Spleen (tissue), 11 donors: ENCODE results near the gene ATXN1. TPM values are rescaled to one million over a fixed set of nuclear protein-coding genes. Genes with fewer than 3 reads are reported as not detected.

Experiments used
- DNase-seq: peaks from one replicate; pipeline ENCODE4 v3.0.0-alpha.2; 2020
- H3K27ac ChIP-seq, 8 donors: fragments of 200-600 bp; sonication (generic) in 7 of 8; 1 replicate in 4 of 8; 2 replicates in 4 of 8; pipeline versions ENCODE4 v1.5.0 to v1.8.0; 2016 to 2021; ENCODE audit warnings: inconsistent platforms in 4 of 8, mild to moderate bottlenecking in 4 of 8, moderate library complexity in 1 of 8
- H3K27me3 ChIP-seq, 7 donors: fragments of 200-600 bp; sonication (generic) in 6 of 7; replicated peaks in 1 of 7; 1 replicate in 4 of 7; 2 replicates in 3 of 7; pipeline versions ENCODE4 v1.5.0 to v1.8.0; 2016 to 2021; ENCODE audit warnings: inconsistent platforms in 3 of 7, mild to moderate bottlenecking in 1 of 7
- H3K36me3 ChIP-seq, 6 donors: fragments of 200-600 bp; sonication (generic) in 5 of 6; 1 replicate in 4 of 6; 2 replicates in 2 of 6; pipeline versions ENCODE4 v1.5.0 to v1.8.0; 2016 to 2021; ENCODE audit warnings: inconsistent platforms in 2 of 6
- H3K4me1 ChIP-seq, 6 donors: fragments of 200-600 bp; sonication (generic) in 5 of 6; 1 replicate in 3 of 6; 2 replicates in 3 of 6; pipeline versions ENCODE4 v1.5.0 to v1.8.0; 2016 to 2021; ENCODE audit warnings: inconsistent platforms in 3 of 6
- H3K4me3 ChIP-seq, 8 donors: fragments of 200-600 bp; sonication (generic) in 7 of 8; 1 replicate in 4 of 8; 2 replicates in 4 of 8; pipeline versions ENCODE4 v1.5.0 to v1.8.0; 2016 to 2021; ENCODE audit warnings: inconsistent platforms in 4 of 8, mild to moderate bottlenecking in 4 of 8, moderate library complexity in 2 of 8
- H3K9me3 ChIP-seq, 8 donors: fragments of 200-600 bp; sonication (generic) in 7 of 8; 1 replicate in 4 of 8; 2 replicates in 4 of 8; pipeline versions ENCODE4 v1.5.0 to v1.8.0; 2016 to 2021; ENCODE audit warnings: inconsistent platforms in 4 of 8
- CTCF ChIP-seq, 11 experiments: fragments of 200-600 bp in 7 of 11; fragments of 450-650 bp in 4 of 11; sonication (generic) in 4 of 11; IDR thresholded peaks in 8 of 11; conservative IDR thresholded peaks in 3 of 11; 1 replicate in 7 of 11; 2 replicates in 4 of 11; pipeline versions ENCODE4 v1.4.0 to v1.8.0; 2016 to 2021; ENCODE audit warnings: antibody characterized with exemption in 11 of 11, inconsistent platforms in 4 of 11, mild to moderate bottlenecking in 1 of 11
- POLR2A ChIP-seq, 3 donors: fragments of 450-650 bp; IDR thresholded peaks; one replicate each; pipeline ENCODE4 v1.5.1; 2017; ENCODE audit warnings: antibody characterized with exemption in 3 of 3, mild to moderate bottlenecking in 1 of 3
- POLR2AphosphoS5 ChIP-seq, 3 donors: sonication (generic); formaldehyde crosslinking; IDR thresholded peaks; one replicate each; pipeline ENCODE4 v1.5.1; 2017; ENCODE audit warnings: antibody characterized with exemption in 3 of 3
- WGBS, 5 donors: extraction: QIAGEN DNeasy Blood & Tissue Kit in 3 of 5; methylation state at CpG; one replicate each; pipeline versions ENCODE4 v1.1.5 to v1.1.7; 2013 to 2018; 5-methylcytosine and 5-hydroxymethylcytosine counted together
- intact Hi-C: fragments of 100-400 bp; cut with DNase I; formaldehyde crosslinking; loops from one replicate; pipeline ENCODE4 v1.15.0; 2023; ENCODE audit warnings: low total_unique reads
- polyA plus RNA-seq, 3 donors: library from polyadenylated mRNA; stranded (reverse); fragments of 200-250 nt; gene quantifications; one replicate each; pipeline ENCODE4 v1.2.1, GENCODE V29; 2013
- total RNA-seq, 7 donors: library from RNA; depleted of rRNA in 3 of 7; stranded (reverse); fragments of >200 nt in 3 of 7; fragmentation: NEBNext Ultra II Directional in 4 of 7; extraction: Animal tissue kit (Norgen Biotek cat#: 25700) in 4 of 7; gene quantifications; one replicate each; pipeline versions ENCODE4 v1.1.0 to v1.2.1, GENCODE V29; 2016 to 2021
- donor health status: healthy with polysubstance abuse.
- donor health status: DM: no; HTN: no; CAD: no; lungs with moderate emphysema.
- donor health status: DM: no; HTN: no; CAD: no.
- donor health status: Bipolar disorder and iron deficiency.
- donor health status: healthy.
- donor health status: DM: no; HTN: no; CAD: no.
- donor health status: DM: yes; HTN: yes; CAD: no.

Gene ATXN1
- total and polyA plus RNA-seq, 10 donors = 3.5 to 123 (median 73.9) TPM

DNA sequence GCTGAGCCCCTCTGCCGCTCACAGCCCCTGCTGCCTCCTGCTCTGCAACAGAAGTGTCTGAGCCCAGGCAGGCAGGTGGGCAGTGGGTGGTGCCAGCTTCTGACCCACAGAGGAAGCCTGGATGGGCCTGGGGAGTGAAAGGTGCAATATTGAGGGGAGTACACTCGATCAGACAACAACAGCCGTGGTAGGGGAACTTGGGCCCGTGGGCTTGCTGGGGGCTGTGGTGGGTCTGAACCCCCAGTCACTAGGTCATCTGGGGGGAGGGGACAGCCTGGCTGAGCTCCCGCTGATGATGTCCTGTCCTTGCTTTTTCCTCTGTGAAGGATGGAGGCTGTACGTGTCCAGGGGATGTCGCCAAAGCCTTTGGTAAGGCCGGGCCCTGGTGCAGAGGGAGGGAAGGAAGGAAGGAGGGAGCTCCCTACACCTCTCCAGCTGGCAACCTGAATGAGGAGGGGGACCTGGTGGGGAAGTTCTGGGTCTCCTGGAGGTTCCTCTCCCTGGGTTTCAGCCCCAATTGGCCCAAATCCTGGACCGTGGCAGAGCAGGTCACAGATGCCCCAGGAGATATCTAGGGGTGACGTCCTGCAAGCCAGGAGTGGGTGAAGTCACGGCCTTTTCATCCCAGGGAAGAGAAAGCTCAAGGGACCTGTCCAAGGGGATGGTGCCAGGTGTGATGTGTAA lies 475.7 kb downstream of the ATXN1 start:
- H3K36me3 ChIP-seq = peaks cover 0 to 4% (median 0%) of the 10 kb centered on the region in 6 donors
- 82 to 88% (median 86%) methylated on average over 11 of the region's 11 CpGs for WGBS, 5 donors
- H3K27ac ChIP-seq = no peak overlapping the region
- no peaks in the 10 kb centered on the region for H3K9me3 ChIP-seq
- intact Hi-C loops = no loop called here
- H3K4me1 ChIP-seq = no peaks in the 10 kb centered on the region
- DNase-seq = no peak
- H3K27me3 ChIP-seq = no peaks in the 10 kb centered on the region
- no peak for TF ChIP-seq POLR2A (IDR thresholded peaks at IDR 0.05)
- TF ChIP-seq POLR2AphosphoS5 (IDR thresholded peaks at IDR 0.05) = no peak
- no peak for TF ChIP-seq CTCF (IDR thresholded peaks at IDR 0.05 in 8 of 11, conservative IDR thresholded peaks at IDR 0.05 in 3 of 11)
- H3K4me3 ChIP-seq = no peak overlapping the region

GRCh38 chr6:16284472-16284871 lies 476.8 kb downstream of the ATXN1 start:
- no peak for TF ChIP-seq POLR2A (IDR thresholded peaks at IDR 0.05)
- TF ChIP-seq POLR2AphosphoS5 (IDR thresholded peaks at IDR 0.05) = no peak
- TF ChIP-seq CTCF (IDR thresholded peaks at IDR 0.05 in 8 of 11, conservative IDR thresholded peaks at IDR 0.05 in 3 of 11) = no peak
- Histone ChIP-seq H3K4me3 (no peak overlapping the region), H3K9me3 (no peaks in the 10 kb centered on the region), H3K36me3 (peaks cover 0 to 4% (median 0%) of the 10 kb centered on the region in 6 donors), H3K4me1 (no peaks in the 10 kb centered on the region), H3K27me3 (no peaks in the 10 kb centered on the region), H3K27ac (no peak overlapping the region)
- no peak for DNase-seq
- intact Hi-C loops = no loop called here
- WGBS, 5 donors = 91 to 97% (median 93%) methylated on average over 8 to 14 of the region's 14 CpGs

- DNase-seq = no peak
- TF ChIP-seq POLR2AphosphoS5 (IDR thresholded peaks at IDR 0.05) = no peak
- TF ChIP-seq CTCF (IDR thresholded peaks at IDR 0.05 in 8 of 11, conservative IDR thresholded peaks at IDR 0.05 in 3 of 11) = no peak
- TF ChIP-seq POLR2A (IDR thresholded peaks at IDR 0.05) = no peak
- H3K4me3 ChIP-seq = no peak overlapping the region
- H3K36me3 ChIP-seq = peaks cover 0 to 7% (median 0%) of the 10 kb centered on the region in 6 donors
- no peak overlapping the region for H3K27ac ChIP-seq
- no peaks in the 10 kb centered on the region for H3K9me3 ChIP-seq
- H3K4me1 ChIP-seq = no peaks in the 10 kb centered on the region
- no peaks in the 10 kb centered on the region for H3K27me3 ChIP-seq
- WGBS, 5 donors = 91 to 95% (median 93%) methylated on average over 4 of the region's 4 CpGs
- intact Hi-C loops = no loop called here
These were observed 478.9 kb downstream of the ATXN1 start for GRCh38 chr6:16282370-16282769.

DNA sequence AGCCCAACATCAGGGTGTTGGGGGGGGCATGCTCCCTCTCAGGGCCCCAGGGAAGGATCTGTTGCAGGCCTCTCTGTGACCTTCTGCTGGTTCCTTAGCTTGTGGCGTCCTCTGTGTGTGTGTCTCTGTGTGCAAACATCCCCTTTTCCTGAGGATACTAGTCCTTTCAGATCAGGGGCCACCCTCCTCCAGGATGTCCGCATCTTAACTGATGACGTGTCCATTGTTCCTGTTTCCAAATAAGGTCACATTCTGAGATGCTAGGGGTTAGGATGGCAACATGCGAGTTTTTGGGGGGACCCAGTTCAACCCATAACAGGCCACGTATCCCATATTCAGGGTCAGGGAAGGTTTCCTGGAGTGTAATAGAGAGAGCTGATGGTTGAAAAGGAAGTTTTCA lies 482.0 kb downstream of the ATXN1 start:
- no peak overlapping the region for H3K4me3 ChIP-seq
- TF ChIP-seq POLR2A (IDR thresholded peaks at IDR 0.05) = no peak
- no peak for TF ChIP-seq CTCF (IDR thresholded peaks at IDR 0.05 in 8 of 11, conservative IDR thresholded peaks at IDR 0.05 in 3 of 11)
- TF ChIP-seq POLR2AphosphoS5 (IDR thresholded peaks at IDR 0.05) = no peak
- H3K27me3 ChIP-seq = no peaks in the 10 kb centered on the region
- no peak overlapping the region for H3K27ac ChIP-seq
- no peaks in the 10 kb centered on the region for H3K4me1 ChIP-seq
- intact Hi-C loops = no loop called here
- peaks cover 0 to 7% (median 0%) of the 10 kb centered on the region in 6 donors for H3K36me3 ChIP-seq
- H3K9me3 ChIP-seq = no peaks in the 10 kb centered on the region
- no peak for DNase-seq
- WGBS, 5 donors = 77 to 92% (median 82%) methylated on average over 5 of the region's 5 CpGs
